OCI-LY7 (cell line): ENCODE results near the gene MEAF6. TPM values are rescaled to one million over a fixed set of nuclear protein-coding genes. Genes with fewer than 3 reads are reported as not detected.
"Not testable (repeated sequence)": the region's sequence is repeated elsewhere in the genome, so short reads cannot be mapped to it uniquely, and the experiment has no call there.

Experiments
- BruUV-seq: library from RNA; stranded (reverse); fragments of 400-500 nt; replicated peaks from 2 replicates; lab custom pipeline; 2021; lab: Mats Ljungman, UMichigan
- CTCF ChIA-PET: fragments of 300-600 bp; sonication (Branson Sonifier 250); formaldehyde crosslinking; loops from one replicate; lab custom pipeline; 2022; ENCODE audit warnings: antibody characterized with exemption; ENCODE audit not compliant: unreplicated experiment; lab: Charles Lee
- POLR2A ChIA-PET: fragments of 300-600 bp; sonication (Branson Sonifier 250); formaldehyde crosslinking; loops from one replicate; lab custom pipeline; 2022; ENCODE audit warnings: antibody characterized with exemption; lab: Charles Lee
- DNase-seq: peaks from one replicate; pipeline ENCODE4 v3.0.0-alpha.2; 2015; ENCODE audit warnings: low spot score
- H2AFZ ChIP-seq: fragments of 200-600 bp; sonication (generic), shearing (Covaris generic); 2 replicates; pipeline ENCODE4 v1.6.1; 2014; ENCODE audit warnings: mild to moderate bottlenecking, antibody characterized with exemption, low read length, moderate library complexity
- H3K27ac ChIP-seq: fragments of 200-600 bp; sonication (generic); 2 replicates; pipeline ENCODE4 v1.5.1; 2014; ENCODE audit warnings: mixed run types, low read depth, mild to moderate bottlenecking, moderate library complexity, low read length, inconsistent platforms; ENCODE audit not compliant: poor library complexity, severe bottlenecking
- H3K36me3 ChIP-seq: fragments of 200-600 bp; sonication (generic); 2 replicates; pipeline ENCODE4 v1.6.1; 2014; ENCODE audit warnings: mild to moderate bottlenecking, antibody characterized with exemption, low read length, moderate library complexity, mixed read lengths; ENCODE audit not compliant: insufficient read depth
- H3K4me1 ChIP-seq: fragments of 200-600 bp; sonication (generic); 2 replicates; pipeline ENCODE4 v1.5.1; 2014; ENCODE audit warnings: mild to moderate bottlenecking, low read length; ENCODE audit not compliant: insufficient read depth, poor library complexity, severe bottlenecking
- H3K4me2 ChIP-seq: fragments of 200-600 bp; sonication (generic); 2 replicates; pipeline ENCODE4 v1.6.1; 2014; ENCODE audit warnings: mild to moderate bottlenecking, low read length
- H3K4me3 ChIP-seq: fragments of 200-600 bp; sonication (generic); 2 replicates; pipeline ENCODE4 v1.5.1; 2014; ENCODE audit warnings: mild to moderate bottlenecking, low read depth, low read length; ENCODE audit not compliant: poor library complexity, severe bottlenecking
- H3K79me2 ChIP-seq: fragments of 200-600 bp; sonication (generic); 2 replicates; pipeline ENCODE4 v1.6.1; 2016; ENCODE audit warnings: low read depth, mild to moderate bottlenecking, low read length, moderate library complexity, mixed read lengths; ENCODE audit not compliant: insufficient read depth
- H3K9me2 ChIP-seq: fragments of 200-600 bp; sonication (generic); 2 replicates; pipeline ENCODE4 v1.6.1; 2016; ENCODE audit warnings: mild to moderate bottlenecking, low read length, mixed read lengths; ENCODE audit not compliant: insufficient read depth
- H3K9me3 ChIP-seq: fragments of 200-600 bp; sonication (generic); 2 replicates; pipeline ENCODE4 v1.6.1; 2014; ENCODE audit warnings: mild to moderate bottlenecking, mixed run types, low read length, mixed read lengths
- H4K20me1 ChIP-seq: fragments of 200-600 bp; sonication (generic); 2 replicates; pipeline ENCODE4 v1.6.1; 2014; ENCODE audit warnings: mild to moderate bottlenecking, antibody characterized with exemption, low read length, moderate library complexity, mixed read lengths; ENCODE audit not compliant: insufficient read depth
- EZH2phosphoT487 ChIP-seq: fragments of 200-600 bp; sonication (generic); IDR thresholded peaks from 2 replicates; pipeline ENCODE4 v1.6.1; 2018; ENCODE audit warnings: low read depth, borderline replicate concordance, mild to moderate bottlenecking, mixed run types, antibody characterized with exemption, low read length, moderate library complexity, mixed read lengths
- intact Hi-C: fragments of 100-400 bp; cut with micrococcal nuclease; formaldehyde crosslinking; loops from one replicate; pipeline ENCODE4 v1.10.0; 2022; ENCODE audit not compliant: unreplicated experiment
- total RNA-seq, 2 experiments: library from RNA; depleted of rRNA in 1 of 2; stranded (reverse); fragments of >200 nt in 1 of 2; shearing (Covaris generic) in 1 of 2; gene quantifications; 2 replicates each; pipeline ENCODE4 v1.2.3, GENCODE V29; 2014 to 2022
- TF ChIP-seq, protein P1 (sequence below): fragments of 200-600 bp; sonication (generic); conservative IDR thresholded peaks from 2 replicates; pipeline ENCODE4 v1.5.1; 2014; ENCODE audit warnings: mild to moderate bottlenecking, antibody characterized with exemption, low read length, moderate library complexity, mixed read lengths

Gene MEAF6
- total RNA-seq, 2 experiments from 2014 or later, result 69.8 to 74.3 TPM

- Histone ChIP-seq H3K4me2 (no peak overlapping the region), H3K36me3 (no peaks in the 10 kb centered on the region), H2AFZ (no peak overlapping the region), H4K20me1 (no peaks in the 10 kb centered on the region), H3K4me1 (peaks cover 8% of the 10 kb centered on the region), H3K4me3 (no peak overlapping the region), H3K79me2 (no peaks in the 10 kb centered on the region), H3K27ac (no peak overlapping the region), H3K9me2 (no peaks in the 10 kb centered on the region), H3K9me3 (no peaks in the 10 kb centered on the region)
- POLR2A ChIA-PET, result no interaction called here
- CTCF ChIA-PET, result no interaction called here
- BruUV-seq, result no TSS peak
- no peak for TF ChIP-seq EZH2phosphoT487
- TF ChIP-seq, protein P1, sequence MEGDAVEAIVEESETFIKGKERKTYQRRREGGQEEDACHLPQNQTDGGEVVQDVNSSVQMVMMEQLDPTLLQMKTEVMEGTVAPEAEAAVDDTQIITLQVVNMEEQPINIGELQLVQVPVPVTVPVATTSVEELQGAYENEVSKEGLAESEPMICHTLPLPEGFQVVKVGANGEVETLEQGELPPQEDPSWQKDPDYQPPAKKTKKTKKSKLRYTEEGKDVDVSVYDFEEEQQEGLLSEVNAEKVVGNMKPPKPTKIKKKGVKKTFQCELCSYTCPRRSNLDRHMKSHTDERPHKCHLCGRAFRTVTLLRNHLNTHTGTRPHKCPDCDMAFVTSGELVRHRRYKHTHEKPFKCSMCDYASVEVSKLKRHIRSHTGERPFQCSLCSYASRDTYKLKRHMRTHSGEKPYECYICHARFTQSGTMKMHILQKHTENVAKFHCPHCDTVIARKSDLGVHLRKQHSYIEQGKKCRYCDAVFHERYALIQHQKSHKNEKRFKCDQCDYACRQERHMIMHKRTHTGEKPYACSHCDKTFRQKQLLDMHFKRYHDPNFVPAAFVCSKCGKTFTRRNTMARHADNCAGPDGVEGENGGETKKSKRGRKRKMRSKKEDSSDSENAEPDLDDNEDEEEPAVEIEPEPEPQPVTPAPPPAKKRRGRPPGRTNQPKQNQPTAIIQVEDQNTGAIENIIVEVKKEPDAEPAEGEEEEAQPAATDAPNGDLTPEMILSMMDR, result no peak
- no peak for DNase-seq
- intact Hi-C loops, result no loop called here
These were observed 5.0 kb upstream of the MEAF6 start for GRCh38 chr1:37519613-37520012.

DNA sequence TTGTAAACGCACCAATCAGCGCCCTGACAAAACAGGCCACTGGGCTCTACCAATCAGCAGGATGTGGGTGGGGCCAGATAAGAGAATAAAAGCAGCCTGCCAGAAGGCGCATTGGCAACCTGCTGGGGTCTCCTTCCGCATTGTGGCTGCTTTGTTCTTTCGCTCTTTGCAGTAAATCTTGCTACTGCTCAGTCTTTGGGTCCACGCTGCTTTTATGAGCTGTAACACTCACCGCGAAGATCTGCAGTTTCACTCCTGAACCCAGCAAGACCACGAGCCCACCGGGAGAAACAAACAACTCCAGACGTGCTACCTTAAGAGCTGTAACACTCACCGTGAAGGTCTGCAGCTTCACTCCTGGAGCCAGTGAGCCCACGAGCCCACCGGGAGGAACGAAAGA is 4.4 kb upstream of the MEAF6 start:
- BruUV-seq, H2AFZ ChIP-seq, H3K4me1 ChIP-seq, DNase-seq, H3K4me3 ChIP-seq, H3K9me3 ChIP-seq, intact Hi-C loops, H3K27ac ChIP-seq, POLR2A ChIA-PET, H3K79me2 ChIP-seq, H3K4me2 ChIP-seq, H3K36me3 ChIP-seq, H4K20me1 ChIP-seq, CTCF ChIA-PET, H3K9me2 ChIP-seq: not testable (repeated sequence)

DNA sequence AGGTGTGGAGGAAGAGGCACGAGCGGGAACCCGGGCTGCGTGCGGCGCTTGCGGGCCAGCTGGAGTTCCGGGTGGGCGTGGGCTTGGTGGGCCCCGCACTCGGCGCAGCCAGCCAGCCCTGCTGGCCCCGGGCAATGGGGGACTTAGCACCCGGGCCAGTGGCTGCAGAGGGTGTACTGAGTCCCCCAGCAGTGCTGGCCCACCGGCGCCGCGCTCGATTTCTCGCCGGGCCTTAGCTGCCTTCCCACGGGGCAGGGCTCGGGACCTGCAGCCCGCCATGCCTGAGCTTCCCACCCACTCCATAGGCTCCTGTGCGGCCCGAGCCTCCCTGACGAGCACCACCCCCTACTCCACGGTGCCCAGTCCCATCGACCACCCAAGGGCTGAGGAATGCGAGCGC is 3.7 kb upstream of the MEAF6 start:
- intact Hi-C loops, H3K36me3 ChIP-seq, H3K4me3 ChIP-seq, H4K20me1 ChIP-seq, H3K4me2 ChIP-seq, BruUV-seq, H3K9me2 ChIP-seq, DNase-seq, H3K9me3 ChIP-seq, H2AFZ ChIP-seq, CTCF ChIA-PET, POLR2A ChIA-PET, H3K27ac ChIP-seq, H3K79me2 ChIP-seq: not testable (repeated sequence)
- H3K4me1 ChIP-seq, result peaks cover 13% of the 10 kb centered on the region

DNA sequence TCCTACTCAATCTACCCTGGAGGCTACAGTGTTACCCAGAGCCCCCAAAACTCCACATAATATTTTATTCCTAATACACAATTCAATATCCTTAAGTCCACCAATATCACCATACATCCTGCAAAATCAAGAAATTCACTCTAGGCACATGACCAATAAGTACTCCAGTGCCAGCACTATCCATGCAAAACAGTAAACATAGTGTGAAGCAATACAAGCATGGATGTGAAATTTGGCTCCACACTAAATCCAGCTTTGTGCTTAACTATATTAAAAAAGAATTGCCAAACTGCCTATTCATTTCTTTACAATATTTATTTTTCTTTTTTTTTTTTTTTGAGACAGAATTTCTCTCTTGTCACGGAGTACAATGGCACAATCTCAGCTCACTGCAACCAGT is 3.0 kb upstream of the MEAF6 start:
- Histone ChIP-seq H3K9me3 (no peaks in the 10 kb centered on the region), H4K20me1 (peaks cover 10% of the 10 kb centered on the region; the same call in 1 of the 2 replicates), H3K36me3 (peaks cover 8% of the 10 kb centered on the region), H3K27ac (no peak overlapping the region), H3K79me2 (peaks cover 13% of the 10 kb centered on the region; the same call in 1 of the 2 replicates), H3K9me2 (no peaks in the 10 kb centered on the region), H3K4me2 (no peak overlapping the region), H3K4me1 (peaks cover 16% of the 10 kb centered on the region), H2AFZ (no peak overlapping the region), H3K4me3 (no peak overlapping the region)
- POLR2A ChIA-PET, result no interaction called here
- no peak for DNase-seq
- TF ChIP-seq, protein P1, result no peak
- TF ChIP-seq EZH2phosphoT487, result no peak
- intact Hi-C loops, result no loop called here
- CTCF ChIA-PET, result no interaction called here
- BruUV-seq, result no TSS peak
